Left hindlimb (tissue), 1 donor: ENCODE measurements around the gene PAFAH1B1.
A peak's percentile ranks its signal among the peaks of the same experiment; 100 is the strongest.
"Not testable (repeated sequence)": the region's sequence is repeated elsewhere in the genome, so short reads cannot be mapped to it uniquely, and the experiment has no call there.

Source experiments
- DNase-seq: peaks from one replicate; pipeline ENCODE4 v3.0.0-alpha.2; 2018

Gene PAFAH1B1

DNA sequence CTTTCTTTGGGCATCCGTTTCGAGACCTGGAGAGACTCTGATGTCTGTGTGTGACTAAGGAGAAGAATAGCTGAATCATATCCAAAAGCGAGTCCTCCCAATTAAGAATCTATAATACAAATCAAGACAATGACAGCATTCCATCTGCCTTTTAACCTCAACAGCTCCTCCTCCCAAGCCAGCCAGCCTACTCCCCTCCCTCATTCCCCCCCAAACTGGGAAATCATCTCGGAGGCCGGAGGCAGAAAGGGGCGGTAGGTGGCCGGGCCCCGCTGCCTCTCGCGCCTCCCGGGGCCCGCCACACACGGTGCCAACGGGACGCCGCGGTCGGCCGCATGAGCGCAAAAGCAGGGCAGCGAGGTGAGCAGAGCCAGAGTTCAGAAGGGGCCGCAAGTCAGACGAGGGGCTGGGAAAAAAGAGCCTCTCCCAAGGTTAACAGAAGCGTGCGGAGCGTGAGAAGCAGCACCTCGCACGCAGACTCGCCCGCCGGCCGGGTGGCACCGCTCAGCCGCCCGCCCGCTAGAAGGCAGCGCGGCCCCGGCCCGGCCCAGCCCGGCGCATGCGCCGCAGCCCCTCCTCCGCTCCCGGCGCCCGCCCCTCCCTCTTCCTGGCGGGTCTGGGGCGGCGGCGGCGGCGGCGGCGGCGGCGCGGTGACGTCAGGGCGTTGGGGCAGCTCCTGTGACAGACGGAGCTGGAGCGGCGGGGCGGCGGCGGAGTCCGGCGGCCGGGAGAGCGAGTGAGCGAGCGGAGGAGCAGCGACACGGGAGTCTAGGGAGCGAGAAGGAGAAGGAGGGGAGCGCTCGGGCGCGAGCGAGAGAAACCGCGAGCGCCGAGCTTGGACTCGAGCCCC, at the start of gene PAFAH1B1:
TSS of gene PAFAH1B1 (plus strand) at position 684 of the 850 bp plus-strand sequence. CDS start 44,635 bp downstream, outside the sequence.
- peak; percentile 95 for DNase-seq

GRCh38 chr17:2545393-2545792, 48.1 kb upstream of the PAFAH1B1 start:
- DNase-seq, result no peak

GRCh38 chr17:2547176-2547575, 46.3 kb upstream of the PAFAH1B1 start:
- no peak for DNase-seq

DNA sequence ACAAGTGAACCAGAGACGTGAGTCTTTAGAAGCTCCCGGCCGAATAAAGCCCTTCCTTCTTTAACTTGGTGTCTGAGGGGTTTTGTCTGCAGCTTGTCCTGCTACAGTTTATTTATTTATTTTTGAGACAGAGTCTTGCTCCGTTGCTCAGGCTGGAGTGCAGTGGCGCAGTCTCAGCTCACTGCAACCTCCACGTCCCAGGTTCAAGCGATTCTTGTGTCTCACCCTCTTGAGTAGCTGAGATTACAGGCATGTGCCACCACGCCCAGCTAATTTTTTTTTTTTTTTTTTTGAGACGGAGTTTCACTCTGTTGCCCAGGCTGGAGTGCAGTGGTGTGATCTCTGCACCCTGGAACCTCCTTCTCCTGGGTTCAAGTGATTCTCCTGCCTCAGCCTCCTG, 45.4 kb upstream of the PAFAH1B1 start:
- not testable (repeated sequence) for DNase-seq

DNA sequence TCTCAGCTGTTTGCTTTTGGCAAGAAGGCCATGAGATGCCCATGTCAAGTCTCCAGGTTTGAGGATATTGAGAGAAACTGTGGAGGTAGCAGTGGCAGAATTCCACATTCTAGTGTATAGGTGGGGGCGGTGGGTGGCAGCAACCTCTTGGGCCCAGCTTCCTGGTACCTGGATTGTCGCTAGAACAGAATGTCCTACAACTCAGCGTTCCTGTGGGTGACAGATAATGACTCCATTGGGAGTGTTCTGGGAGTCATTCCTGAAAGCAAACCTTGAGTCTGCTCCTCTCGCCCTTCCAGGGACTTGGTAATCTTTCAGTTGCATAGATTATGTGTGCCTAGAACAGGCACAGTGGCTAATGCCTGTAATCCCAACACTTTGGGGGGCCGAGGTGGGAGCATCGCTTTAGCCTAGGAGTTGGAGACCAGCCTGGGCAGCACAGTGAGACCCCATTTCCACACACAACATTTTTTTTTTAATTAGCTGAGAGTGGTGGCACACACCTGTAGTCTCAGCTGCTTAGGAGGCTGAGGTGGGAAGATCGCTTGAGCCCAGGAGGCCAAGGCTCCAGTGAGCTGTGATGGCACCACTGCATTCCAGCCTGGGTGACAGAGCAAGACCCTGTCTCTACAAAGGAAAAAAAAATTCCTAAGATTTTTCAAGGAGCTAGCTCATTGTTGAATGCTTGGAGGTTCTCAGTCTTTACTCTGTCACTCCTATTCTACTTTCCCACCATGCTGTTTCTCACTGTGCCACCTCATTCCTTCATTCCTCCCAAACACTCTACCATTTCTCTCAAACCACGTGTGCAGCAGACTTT, 43.9 kb upstream of the PAFAH1B1 start:
- no peak for DNase-seq

- no peak for DNase-seq
These were observed 42.0 kb upstream of the PAFAH1B1 start for GRCh38 chr17:2551493-2551892.

GRCh38 chr17:2551928-2552327, 41.5 kb upstream of the PAFAH1B1 start:
- no peak for DNase-seq

- DNase-seq, result no peak
These were observed 32.8 kb upstream of the PAFAH1B1 start for GRCh38 chr17:2560658-2561057.

GRCh38 chr17:2562162-2562858, 31.1 kb upstream of the PAFAH1B1 start:
- DNase-seq, result no peak

DNA sequence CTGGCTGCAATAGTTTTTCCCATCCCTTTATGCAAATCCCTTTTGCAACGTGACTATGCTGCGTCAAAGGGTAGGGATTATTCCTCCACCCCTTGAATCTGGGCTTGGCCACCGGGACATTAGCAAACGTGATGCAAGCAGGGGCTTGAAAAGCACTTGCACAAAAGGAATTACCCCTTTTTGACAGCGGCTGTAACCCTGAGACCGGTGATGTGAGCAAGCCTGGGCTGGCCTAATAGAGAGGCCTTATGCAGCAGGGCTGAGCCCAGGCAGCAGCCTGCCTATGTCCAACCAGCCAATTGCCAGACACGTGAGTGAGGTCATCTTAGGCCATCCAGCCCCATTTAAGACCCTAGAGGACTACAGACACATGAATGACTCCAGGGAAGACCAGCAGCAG, 30.4 kb upstream of the PAFAH1B1 start:
- DNase-seq, result no peak

- no peak for DNase-seq
These were observed 29.9 kb upstream of the PAFAH1B1 start for GRCh38 chr17:2563543-2563942.

GRCh38 chr17:2564877-2565276, 28.6 kb upstream of the PAFAH1B1 start:
- DNase-seq, result no peak

GRCh38 chr17:2566056-2566455, 27.4 kb upstream of the PAFAH1B1 start:
- DNase-seq, result no peak

- no peak for DNase-seq
These were observed 21.7 kb upstream of the PAFAH1B1 start for GRCh38 chr17:2571523-2572303.

- not testable (repeated sequence) for DNase-seq
These were observed 21.2 kb upstream of the PAFAH1B1 start for GRCh38 chr17:2572304-2572609.

GRCh38 chr17:2580151-2580550, 13.3 kb upstream of the PAFAH1B1 start:
- no peak for DNase-seq

- no peak for DNase-seq
These were observed 12.8 kb upstream of the PAFAH1B1 start for GRCh38 chr17:2580661-2581060.

- DNase-seq, result no peak
These were observed 11.0 kb upstream of the PAFAH1B1 start for GRCh38 chr17:2582493-2582892.

- DNase-seq, result no peak
These were observed 2.3 kb upstream of the PAFAH1B1 start for GRCh38 chr17:2591040-2591640.

DNA sequence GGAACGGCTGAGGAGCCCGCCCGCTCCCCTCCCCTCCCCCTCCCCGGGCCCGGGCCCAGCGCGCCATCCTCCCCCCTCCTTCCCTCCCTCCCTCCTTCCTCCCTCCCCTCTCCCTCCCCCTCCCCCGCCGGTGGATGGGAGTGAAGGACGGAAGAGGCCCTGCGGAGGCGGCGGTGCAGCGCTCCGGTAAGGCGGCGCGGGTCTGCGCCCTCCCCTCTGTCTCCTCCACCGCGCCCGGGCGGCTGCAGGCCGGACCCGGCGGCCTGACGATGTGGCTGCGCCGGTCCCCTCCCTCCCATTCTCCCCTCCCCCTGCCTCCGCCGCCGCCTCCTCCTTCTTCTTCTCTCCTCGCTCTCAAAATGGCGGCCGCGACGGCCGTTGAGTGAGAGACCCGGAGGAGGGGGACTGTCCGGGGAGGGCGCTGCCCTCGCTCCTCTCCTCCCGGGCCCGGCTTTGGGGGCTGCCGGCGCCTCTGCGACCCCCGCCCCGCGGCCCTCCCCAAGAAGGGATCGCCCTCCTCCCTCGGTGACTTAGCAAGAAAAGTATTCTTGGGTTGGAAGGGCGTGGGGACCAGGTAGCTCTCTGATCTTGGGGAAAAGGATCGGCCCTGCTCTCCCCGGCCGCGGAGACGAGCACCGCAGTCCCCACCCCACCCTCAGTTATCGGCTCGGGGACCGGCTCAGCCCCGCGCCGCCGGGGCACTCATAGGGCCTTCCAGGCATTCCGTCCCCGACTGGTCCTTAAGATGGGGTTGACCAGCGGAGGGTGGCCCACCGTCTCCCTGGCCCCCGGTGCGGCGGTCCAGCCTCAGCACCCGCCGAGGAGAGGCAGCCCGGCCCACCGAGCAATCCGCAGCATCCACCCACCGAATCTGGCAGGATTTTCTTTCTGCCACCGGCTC, 617 bp downstream of the PAFAH1B1 start:
- peak; percentile 90 for DNase-seq
